ENCODE data around the gene IGFBP4. TPM values are rescaled to one million over a fixed set of nuclear protein-coding genes. Genes with fewer than 3 reads are reported as not detected.

IGFBP4 gene
- total and polyA plus RNA-seq, 3 donors from 2014 or later: 67.9 to 317 (median 76.7) TPM

- Histone ChIP-seq H3K9me3 (no peaks in the 10 kb centered on the region), H3K4me3 (no peak overlapping the region), H3K36me3 (ENCODE audit: low read depth, missing control alignments) (no peaks in the 10 kb centered on the region), H3K27ac (no peak overlapping the region), H3K4me1 (peaks cover 12% of the 10 kb centered on the region), H3K27me3 (no peaks in the 10 kb centered on the region)
- WGBS, 2 donors: 90 to 98% methylated on average over 7 of the region's 7 CpGs
- DNase-seq: no peak
- TF ChIP-seq CTCF (IDR thresholded peaks at IDR 0.05): no peak
- TF ChIP-seq POLR2A (IDR thresholded peaks at IDR 0.05): no peak
- intact Hi-C loops (cut with DNase I; ENCODE audit: low total_unique reads): no loop called here
These were observed 25.3 kb downstream of the IGFBP4 start for GRCh38 chr17:40468560-40468959.

GRCh38 chr17:40469805-40470675 lies 26.8 kb downstream of the IGFBP4 start:
- no peak for DNase-seq
- 76 to 89% methylated on average over 4 of the region's 4 CpGs for WGBS, 2 donors
- Histone ChIP-seq H3K9me3 (no peaks in the 10 kb centered on the region), H3K4me3 (no peak overlapping the region), H3K4me1 (peaks cover 23% of the 10 kb centered on the region), H3K36me3 (ENCODE audit: low read depth, missing control alignments) (no peaks in the 10 kb centered on the region), H3K27ac (no peak overlapping the region), H3K27me3 (no peaks in the 10 kb centered on the region)
- intact Hi-C loops (cut with DNase I; ENCODE audit: low total_unique reads): no loop called here
- no peak for TF ChIP-seq POLR2A (IDR thresholded peaks at IDR 0.05)
- TF ChIP-seq CTCF (IDR thresholded peaks at IDR 0.05): no peak

GRCh38 chr17:40470932-40471828 lies 27.9 kb downstream of the IGFBP4 start:
- 70 to 75% methylated on average over 13 to 17 of the region's 17 CpGs for WGBS, 2 donors
- TF ChIP-seq POLR2A (IDR thresholded peaks at IDR 0.05) (no peak), CTCF (IDR thresholded peaks at IDR 0.05) (no peak)
- H3K36me3 ChIP-seq (ENCODE audit: low read depth, missing control alignments): no peaks in the 10 kb centered on the region
- no peaks in the 10 kb centered on the region for H3K9me3 ChIP-seq
- no peak for DNase-seq
- intact Hi-C loops (cut with DNase I; ENCODE audit: low total_unique reads): no loop called here
- H3K4me1 ChIP-seq: peaks cover 34% of the 10 kb centered on the region
- H3K4me3 ChIP-seq: no peak overlapping the region
- no peaks in the 10 kb centered on the region for H3K27me3 ChIP-seq
- peak overlapping the region in 1 of 2 donors; percentile 24 for H3K27ac ChIP-seq

GRCh38 chr17:40471846-40472732 lies 28.8 kb downstream of the IGFBP4 start:
- intact Hi-C loops (cut with DNase I; ENCODE audit: low total_unique reads): no loop called here
- no peak overlapping the region for H3K4me3 ChIP-seq
- 85 to 96% methylated on average over 6 of the region's 6 CpGs for WGBS, 2 donors
- TF ChIP-seq POLR2A (IDR thresholded peaks at IDR 0.05): no peak
- no peak for TF ChIP-seq CTCF (IDR thresholded peaks at IDR 0.05)
- H3K4me1 ChIP-seq: peaks cover 42% of the 10 kb centered on the region
- H3K27ac ChIP-seq: no peak overlapping the region
- H3K9me3 ChIP-seq: no peaks in the 10 kb centered on the region
- no peaks in the 10 kb centered on the region for H3K36me3 ChIP-seq (ENCODE audit: low read depth, missing control alignments)
- no peak for DNase-seq
- no peaks in the 10 kb centered on the region for H3K27me3 ChIP-seq

Data from testis (tissue), 3 donors.